ENCODE measurements around the gene AKT2.

AKT2 gene

GRCh38 chr19:40264314-40265054 is 20.7 kb downstream of the AKT2 start:
- Mint-ChIP-seq H3K9me3 (no peaks in the 10 kb centered on the region), H3K27me3 (no peaks in the 10 kb centered on the region), H3K27ac (peak overlapping the region; percentile 68 to 78), H3K36me3 (ENCODE audit: insufficient read depth) (peaks cover 48% of the 10 kb centered on the region), H3K4me1 (ENCODE audit: low read depth in 2 of 2) (peaks cover 24 to 47% of the 10 kb centered on the region in 2 donors), H3K4me3 (peak overlapping the region in 1 of 2 donors; percentile 41)
- ATAC-seq (replicated peaks): no peak
- no peak for DNase-seq

GRCh38 chr19:40263440-40264313 is 21.5 kb downstream of the AKT2 start:
- no peak overlapping the region for H3K4me3 Mint-ChIP-seq
- DNase-seq (no peak), ATAC-seq (replicated peaks) (no peak)
- no peaks in the 10 kb centered on the region for H3K9me3 Mint-ChIP-seq
- H3K36me3 Mint-ChIP-seq (ENCODE audit: insufficient read depth): peaks cover 47% of the 10 kb centered on the region
- no peaks in the 10 kb centered on the region for H3K27me3 Mint-ChIP-seq
- peak overlapping the region in 1 of 2 donors; percentile 8 for H3K27ac Mint-ChIP-seq
- peaks cover 23 to 49% of the 10 kb centered on the region in 2 donors for H3K4me1 Mint-ChIP-seq (ENCODE audit: low read depth in 2 of 2)

GRCh38 chr19:40262422-40262821 is 22.7 kb downstream of the AKT2 start:
- no peak for DNase-seq
- H3K9me3 Mint-ChIP-seq: no peaks in the 10 kb centered on the region
- H3K27me3 Mint-ChIP-seq: no peaks in the 10 kb centered on the region
- no peak for ATAC-seq (replicated peaks)
- peaks cover 41% of the 10 kb centered on the region for H3K36me3 Mint-ChIP-seq (ENCODE audit: insufficient read depth)
- peaks cover 17 to 48% of the 10 kb centered on the region in 2 donors for H3K4me1 Mint-ChIP-seq (ENCODE audit: low read depth in 2 of 2)
- no peak overlapping the region for H3K27ac Mint-ChIP-seq
- no peak overlapping the region for H3K4me3 Mint-ChIP-seq

GRCh38 chr19:40261631-40262030 is 23.5 kb downstream of the AKT2 start:
- H3K36me3 Mint-ChIP-seq (ENCODE audit: insufficient read depth): peaks cover 37% of the 10 kb centered on the region
- DNase-seq (no peak), ATAC-seq (replicated peaks) (no peak)
- no peaks in the 10 kb centered on the region for H3K27me3 Mint-ChIP-seq
- H3K4me1 Mint-ChIP-seq (ENCODE audit: low read depth in 2 of 2): peaks cover 15 to 44% of the 10 kb centered on the region in 2 donors
- no peak overlapping the region for H3K27ac Mint-ChIP-seq
- H3K9me3 Mint-ChIP-seq: no peaks in the 10 kb centered on the region
- H3K4me3 Mint-ChIP-seq: no peak overlapping the region

- Mint-ChIP-seq H3K27me3 (no peaks in the 10 kb centered on the region), H3K36me3 (ENCODE audit: insufficient read depth) (peaks cover 59% of the 10 kb centered on the region), H3K27ac (no peak overlapping the region), H3K4me1 (ENCODE audit: low read depth in 2 of 2) (peaks cover 19 to 36% of the 10 kb centered on the region in 2 donors), H3K9me3 (no peaks in the 10 kb centered on the region), H3K4me3 (no peak overlapping the region)
- no peak for ATAC-seq (replicated peaks)
- no peak for DNase-seq
Observed at GRCh38 chr19:40257096-40257517, 28.0 kb downstream of the AKT2 start.

- no peaks in the 10 kb centered on the region for H3K9me3 Mint-ChIP-seq
- H3K27ac Mint-ChIP-seq: no peak overlapping the region
- peaks cover 21 to 30% of the 10 kb centered on the region in 2 donors for H3K4me1 Mint-ChIP-seq (ENCODE audit: low read depth in 2 of 2)
- no peaks in the 10 kb centered on the region for H3K27me3 Mint-ChIP-seq
- H3K36me3 Mint-ChIP-seq (ENCODE audit: insufficient read depth): peaks cover 55% of the 10 kb centered on the region
- no peak for DNase-seq
- no peak overlapping the region for H3K4me3 Mint-ChIP-seq
- no peak for ATAC-seq (replicated peaks)
Observed at GRCh38 chr19:40256512-40256911, 28.6 kb downstream of the AKT2 start.

GRCh38 chr19:40255619-40256166 is 29.5 kb downstream of the AKT2 start:
- H3K27ac Mint-ChIP-seq: peak overlapping the region; percentile 81 to 88
- no peaks in the 10 kb centered on the region for H3K27me3 Mint-ChIP-seq
- H3K9me3 Mint-ChIP-seq: no peaks in the 10 kb centered on the region
- H3K4me3 Mint-ChIP-seq: no peak overlapping the region
- H3K36me3 Mint-ChIP-seq (ENCODE audit: insufficient read depth): peaks cover 54% of the 10 kb centered on the region
- ATAC-seq (replicated peaks) (no peak), DNase-seq (no peak)
- H3K4me1 Mint-ChIP-seq (ENCODE audit: low read depth in 2 of 2): peaks cover 20 to 28% of the 10 kb centered on the region in 2 donors

GRCh38 chr19:40254714-40255418 is 30.3 kb downstream of the AKT2 start:
- no peaks in the 10 kb centered on the region for H3K9me3 Mint-ChIP-seq
- peaks cover 53% of the 10 kb centered on the region for H3K36me3 Mint-ChIP-seq (ENCODE audit: insufficient read depth)
- ATAC-seq (replicated peaks): no peak
- no peak for DNase-seq
- peaks cover 21 to 32% of the 10 kb centered on the region in 2 donors for H3K4me1 Mint-ChIP-seq (ENCODE audit: low read depth in 2 of 2)
- no peak overlapping the region for H3K4me3 Mint-ChIP-seq
- no peaks in the 10 kb centered on the region for H3K27me3 Mint-ChIP-seq
- H3K27ac Mint-ChIP-seq: peak overlapping the region; percentile 81 to 88

- Mint-ChIP-seq H3K4me3 (no peak overlapping the region), H3K9me3 (no peaks in the 10 kb centered on the region), H3K27me3 (no peaks in the 10 kb centered on the region), H3K27ac (peak overlapping the region; percentile 27 to 75), H3K36me3 (ENCODE audit: insufficient read depth) (peaks cover 61% of the 10 kb centered on the region), H3K4me1 (ENCODE audit: low read depth in 2 of 2) (peaks cover 21 to 31% of the 10 kb centered on the region in 2 donors)
- ATAC-seq (replicated peaks) (no peak), DNase-seq (no peak)
Observed at GRCh38 chr19:40253611-40254092, 31.5 kb downstream of the AKT2 start.

GRCh38 chr19:40252395-40252794 is 32.8 kb downstream of the AKT2 start:
- peaks cover 32 to 34% of the 10 kb centered on the region in 2 donors for H3K4me1 Mint-ChIP-seq (ENCODE audit: low read depth in 2 of 2)
- ATAC-seq (replicated peaks) (no peak), DNase-seq (no peak)
- H3K4me3 Mint-ChIP-seq: no peak overlapping the region
- H3K27me3 Mint-ChIP-seq: no peaks in the 10 kb centered on the region
- H3K27ac Mint-ChIP-seq: peak overlapping the region; percentile 27 to 29
- H3K36me3 Mint-ChIP-seq (ENCODE audit: insufficient read depth): peaks cover 56% of the 10 kb centered on the region
- H3K9me3 Mint-ChIP-seq: no peaks in the 10 kb centered on the region

GRCh38 chr19:40251991-40252390 is 33.2 kb downstream of the AKT2 start:
- Mint-ChIP-seq H3K27ac (peak overlapping the region in 1 of 2 donors; percentile 29), H3K36me3 (ENCODE audit: insufficient read depth) (peaks cover 56% of the 10 kb centered on the region)
- no peak for ATAC-seq (replicated peaks)

GRCh38 chr19:40251244-40251643 is 33.9 kb downstream of the AKT2 start:
- no peak overlapping the region for H3K27ac Mint-ChIP-seq
- H3K9me3 Mint-ChIP-seq: no peaks in the 10 kb centered on the region
- no peak overlapping the region for H3K4me3 Mint-ChIP-seq
- peaks cover 57% of the 10 kb centered on the region for H3K36me3 Mint-ChIP-seq (ENCODE audit: insufficient read depth)
- H3K27me3 Mint-ChIP-seq: no peaks in the 10 kb centered on the region
- DNase-seq (no peak), ATAC-seq (replicated peaks) (no peak)
- H3K4me1 Mint-ChIP-seq (ENCODE audit: low read depth in 2 of 2): peaks cover 34% of the 10 kb centered on the region in 2 donors

More at GRCh38 chr19:40251991-40252390, 33.2 kb downstream of the AKT2 start:
- DNase-seq: no peak
- no peaks in the 10 kb centered on the region for H3K27me3 Mint-ChIP-seq
- H3K4me3 Mint-ChIP-seq: no peak overlapping the region
- peaks cover 33 to 34% of the 10 kb centered on the region in 2 donors for H3K4me1 Mint-ChIP-seq (ENCODE audit: low read depth in 2 of 2)
- H3K9me3 Mint-ChIP-seq: no peaks in the 10 kb centered on the region

GRCh38 chr19:40249781-40250180 is 35.4 kb downstream of the AKT2 start:
- H3K36me3 Mint-ChIP-seq (ENCODE audit: insufficient read depth): peaks cover 52% of the 10 kb centered on the region

More at GRCh38 chr19:40249781-40250180, 35.4 kb downstream of the AKT2 start:
- no peaks in the 10 kb centered on the region for H3K9me3 Mint-ChIP-seq
- H3K27ac Mint-ChIP-seq: peak overlapping the region; percentile 56 to 57
- no peak overlapping the region for H3K4me3 Mint-ChIP-seq
- ATAC-seq (replicated peaks) (no peak), DNase-seq (no peak)
- H3K27me3 Mint-ChIP-seq: no peaks in the 10 kb centered on the region
- H3K4me1 Mint-ChIP-seq (ENCODE audit: low read depth in 2 of 2): peaks cover 26 to 32% of the 10 kb centered on the region in 2 donors
